HG02870 (cell line): ENCODE data around the gene SERHL2.
"Not testable (repeated sequence)": the region's sequence is repeated elsewhere in the genome, so short reads cannot be mapped to it uniquely, and the experiment has no call there.

ENCODE experiments used
- ATAC-seq: cut with Tn5 transposase; IDR thresholded peaks from one replicate; pipeline ENCODE4 v1.9.1; 2021; ENCODE audit warnings: mild to moderate bottlenecking, moderate library complexity; ENCODE audit not compliant: unreplicated experiment

Gene SERHL2

GRCh38 chr22:42535082-42535731 is 18.5 kb upstream of the SERHL2 start:
- ATAC-seq, result not testable (repeated sequence)

GRCh38 chr22:42536166-42536565 is 17.6 kb upstream of the SERHL2 start:
- ATAC-seq, result no peak

- ATAC-seq, result not testable (repeated sequence)
Measured at GRCh38 chr22:42536634-42537033, 17.1 kb upstream of the SERHL2 start.

GRCh38 chr22:42537199-42537831 is 16.4 kb upstream of the SERHL2 start:
- ATAC-seq, result not testable (repeated sequence)

- not testable (repeated sequence) for ATAC-seq
Measured at GRCh38 chr22:42539236-42539771, 14.5 kb upstream of the SERHL2 start.

- ATAC-seq, result no peak
Measured at GRCh38 chr22:42544686-42545085, 9.1 kb upstream of the SERHL2 start.

GRCh38 chr22:42547562-42547961 is 6.2 kb upstream of the SERHL2 start:
- ATAC-seq, result no peak

GRCh38 chr22:42548126-42548525 is 5.6 kb upstream of the SERHL2 start:
- ATAC-seq, result not testable (repeated sequence)

GRCh38 chr22:42548597-42549330 is 5.0 kb upstream of the SERHL2 start:
- ATAC-seq, result no peak

- no peak for ATAC-seq
Measured at GRCh38 chr22:42549331-42550060, 4.3 kb upstream of the SERHL2 start.

- ATAC-seq, result not testable (repeated sequence)
Measured at GRCh38 chr22:42552294-42552647, 1.5 kb upstream of the SERHL2 start.

- no peak for ATAC-seq
Measured at GRCh38 chr22:42560381-42560780, 6.6 kb downstream of the SERHL2 start.

- ATAC-seq, result no peak
Measured at GRCh38 chr22:42560781-42561180, 7.0 kb downstream of the SERHL2 start.

GRCh38 chr22:42561856-42562255 is 8.1 kb downstream of the SERHL2 start:
- no peak for ATAC-seq

- ATAC-seq, result no peak
Measured at GRCh38 chr22:42562279-42562678, 8.5 kb downstream of the SERHL2 start.

- no peak for ATAC-seq
Measured at GRCh38 chr22:42562684-42563083, 8.9 kb downstream of the SERHL2 start.

- ATAC-seq, result not testable (repeated sequence)
Measured at GRCh38 chr22:42563943-42564342, 10.2 kb downstream of the SERHL2 start.

GRCh38 chr22:42564699-42565098 is 10.9 kb downstream of the SERHL2 start:
- ATAC-seq, result no peak

- ATAC-seq, result no peak
Measured at GRCh38 chr22:42565956-42566355, 12.2 kb downstream of the SERHL2 start.

- ATAC-seq, result not testable (repeated sequence)
Measured at GRCh38 chr22:42567950-42568349, 14.2 kb downstream of the SERHL2 start.

- ATAC-seq, result not testable (repeated sequence)
Measured at GRCh38 chr22:42570580-42570979, 16.8 kb downstream of the SERHL2 start.
